Measurements from ENCODE around the gene MRPL58.

DNA sequence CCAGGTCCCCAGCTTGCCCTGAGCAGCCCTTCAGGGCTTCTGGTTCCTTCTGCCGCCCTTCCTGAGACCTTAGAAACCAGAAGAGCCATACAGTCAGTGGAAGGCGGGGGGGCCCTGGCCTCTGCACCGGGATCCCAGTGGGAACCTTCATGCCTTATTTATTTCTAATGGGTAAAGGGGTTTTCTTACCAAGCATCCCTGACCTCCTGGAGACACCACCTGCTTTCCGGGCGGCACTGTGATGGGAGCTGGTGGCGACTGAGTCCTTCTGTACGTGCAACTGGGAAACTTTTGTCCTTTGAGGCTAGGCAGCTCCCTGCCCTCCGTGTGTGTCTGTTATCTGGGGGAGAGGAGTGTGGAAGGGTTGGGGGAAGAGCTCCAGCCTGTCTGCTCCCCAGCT lies 7.2 kb upstream of the MRPL58 start:
- TF ChIP-seq, protein P1, sequence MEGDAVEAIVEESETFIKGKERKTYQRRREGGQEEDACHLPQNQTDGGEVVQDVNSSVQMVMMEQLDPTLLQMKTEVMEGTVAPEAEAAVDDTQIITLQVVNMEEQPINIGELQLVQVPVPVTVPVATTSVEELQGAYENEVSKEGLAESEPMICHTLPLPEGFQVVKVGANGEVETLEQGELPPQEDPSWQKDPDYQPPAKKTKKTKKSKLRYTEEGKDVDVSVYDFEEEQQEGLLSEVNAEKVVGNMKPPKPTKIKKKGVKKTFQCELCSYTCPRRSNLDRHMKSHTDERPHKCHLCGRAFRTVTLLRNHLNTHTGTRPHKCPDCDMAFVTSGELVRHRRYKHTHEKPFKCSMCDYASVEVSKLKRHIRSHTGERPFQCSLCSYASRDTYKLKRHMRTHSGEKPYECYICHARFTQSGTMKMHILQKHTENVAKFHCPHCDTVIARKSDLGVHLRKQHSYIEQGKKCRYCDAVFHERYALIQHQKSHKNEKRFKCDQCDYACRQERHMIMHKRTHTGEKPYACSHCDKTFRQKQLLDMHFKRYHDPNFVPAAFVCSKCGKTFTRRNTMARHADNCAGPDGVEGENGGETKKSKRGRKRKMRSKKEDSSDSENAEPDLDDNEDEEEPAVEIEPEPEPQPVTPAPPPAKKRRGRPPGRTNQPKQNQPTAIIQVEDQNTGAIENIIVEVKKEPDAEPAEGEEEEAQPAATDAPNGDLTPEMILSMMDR (IDR thresholded peaks at IDR 0.05) = no peak
- no peak for TF ChIP-seq EP300 (IDR thresholded peaks at IDR 0.05)
- TF ChIP-seq POLR2A (IDR thresholded peaks at IDR 0.05) = no peak
